IMR-90 (cell line): Measurements from ENCODE around the gene MRPL23. TPM values are rescaled to one million over a fixed set of nuclear protein-coding genes. Genes with fewer than 3 reads are reported as not detected.

Source experiments
- ATAC-seq: fragments of 200-7000 bp; cut with Tn5 transposase; 2 replicates; pipeline ENCODE4 v1.9.1; 2020; ENCODE audit warnings: low read depth, mild to moderate bottlenecking, moderate library complexity
- BruUV-seq: library from RNA; stranded (reverse); fragments of 400-500 nt; replicated peaks from 2 replicates; lab custom pipeline; 2021; lab: Mats Ljungman, UMichigan
- CTCF ChIA-PET: fragments of 300-600 bp; formaldehyde crosslinking; extraction: SDS; loops from one replicate; lab custom pipeline; 2021; ENCODE audit warnings: antibody characterized with exemption; lab: Yijun Ruan, JAX
- POLR2A ChIA-PET: fragments of 300-600 bp; sonication (Branson Sonifier 250); formaldehyde crosslinking; loops from one replicate; lab custom pipeline; 2022; ENCODE audit warnings: antibody characterized with exemption; ENCODE audit not compliant: unreplicated experiment; lab: Charles Lee
- DNase-seq: peaks from one replicate; pipeline ENCODE4 v3.0.0; 2013
- H2AFZ ChIP-seq: replicated peaks from 2 replicates; pipeline ENCODE3; 2013; ENCODE audit warnings: low read length, mild to moderate bottlenecking; ENCODE audit not compliant: poor library complexity
- H2AK5ac ChIP-seq: 2 replicates; pipeline ENCODE4 v1.6.1; 2013; ENCODE audit warnings: low read depth, low read length, inconsistent platforms
- H2AK9ac ChIP-seq: replicated peaks from 2 replicates; pipeline ENCODE3; 2013; ENCODE audit warnings: mild to moderate bottlenecking, low read depth, low read length, moderate library complexity; ENCODE audit not compliant: poor library complexity
- H2BK120ac ChIP-seq: 2 replicates; pipeline ENCODE4 v1.6.1; 2013; ENCODE audit warnings: low read depth, low read length, inconsistent platforms
- H2BK15ac ChIP-seq: 3 replicates; pipeline ENCODE4 v1.6.1; 2013; ENCODE audit warnings: low read depth, low read length, inconsistent platforms
- H2BK20ac ChIP-seq: 2 replicates; pipeline ENCODE4 v1.6.1; 2013; ENCODE audit warnings: low read depth, mild to moderate bottlenecking, inconsistent platforms, low read length, moderate library complexity
- H2BK5ac ChIP-seq: 2 replicates; pipeline ENCODE4 v1.6.1; 2013; ENCODE audit warnings: mild to moderate bottlenecking, low read depth, low read length, inconsistent platforms; ENCODE audit not compliant: poor library complexity, severe bottlenecking
- H3K14ac ChIP-seq: replicated peaks from 2 replicates; pipeline ENCODE4 v1.6.1; 2013; ENCODE audit warnings: low read depth, low read length, inconsistent platforms
- H3K18ac ChIP-seq: 2 replicates; pipeline ENCODE4 v1.6.1; 2013; ENCODE audit warnings: low read depth, low read length, control low read depth
- H3K23ac ChIP-seq: 2 replicates; pipeline ENCODE4 v1.6.1; 2013; ENCODE audit warnings: low read depth, low read length, inconsistent platforms
- H3K27ac ChIP-seq: 2 replicates; pipeline ENCODE4 v1.5.1; 2013; ENCODE audit warnings: mild to moderate bottlenecking, control low read depth, low read length; ENCODE audit not compliant: insufficient read depth
- H3K27me3 ChIP-seq: 2 replicates; pipeline ENCODE4 v1.6.1; 2013; ENCODE audit warnings: low read length; ENCODE audit not compliant: control insufficient read depth, insufficient read depth
- H3K36me3 ChIP-seq: 2 replicates; pipeline ENCODE4 v1.6.1; 2013; ENCODE audit warnings: low read length, mixed read lengths; ENCODE audit not compliant: control insufficient read depth, insufficient read depth
- H3K4ac ChIP-seq: 2 replicates; pipeline ENCODE4 v1.6.1; 2013; ENCODE audit warnings: low read depth, low read length, inconsistent platforms
- H3K4me1 ChIP-seq: 2 replicates; pipeline ENCODE4 v1.6.1; 2013; ENCODE audit warnings: low read length, mixed read lengths; ENCODE audit not compliant: control insufficient read depth, insufficient read depth
- H3K4me2 ChIP-seq: 2 replicates; pipeline ENCODE4 v1.6.1; 2013; ENCODE audit warnings: low read depth, mild to moderate bottlenecking, control low read depth, low read length, moderate library complexity
- H3K4me3 ChIP-seq: 2 replicates; pipeline ENCODE4 v1.5.1; 2013; ENCODE audit warnings: low read depth, mild to moderate bottlenecking, control low read depth, low read length, moderate library complexity; ENCODE audit not compliant: insufficient read depth
- H3K56ac ChIP-seq: 2 replicates; pipeline ENCODE4 v1.6.1; 2013; ENCODE audit warnings: low read length, inconsistent platforms; ENCODE audit not compliant: insufficient read depth; ENCODE audit errors: extremely low read depth
- H3K79me1 ChIP-seq, 2 experiments: 2 replicates each; pipeline ENCODE4 v1.6.1; 2013; ENCODE audit warnings: low read length in 2 of 2, inconsistent platforms in 1 of 2, low read depth in 1 of 2
- H3K9ac ChIP-seq: 2 replicates; pipeline ENCODE4 v1.6.1; 2013; ENCODE audit warnings: low read depth, low read length, control low read depth
- H3K9me1 ChIP-seq: 2 replicates; pipeline ENCODE4 v1.6.1; 2013; ENCODE audit warnings: low read length, inconsistent platforms; ENCODE audit not compliant: insufficient read depth
- H3K9me3 ChIP-seq: 2 replicates; pipeline ENCODE4 v1.6.1; 2013; ENCODE audit warnings: low read length; ENCODE audit not compliant: control insufficient read depth, insufficient read depth
- H4K20me1 ChIP-seq: 2 replicates; pipeline ENCODE4 v1.6.1; 2013; ENCODE audit warnings: low read length, inconsistent platforms; ENCODE audit not compliant: insufficient read depth
- H4K5ac ChIP-seq: 2 replicates; pipeline ENCODE4 v1.6.1; 2013; ENCODE audit warnings: mild to moderate bottlenecking, low read depth, low read length, control low read depth
- H4K8ac ChIP-seq, 2 experiments: 2 replicates each; pipeline ENCODE4 v1.6.1; 2013; ENCODE audit warnings: low read depth in 2 of 2, low read length in 2 of 2, control low read depth in 1 of 2, inconsistent platforms in 1 of 2
- H4K91ac ChIP-seq: 2 replicates; pipeline ENCODE4 v1.6.1; 2013; ENCODE audit warnings: low read depth, low read length, inconsistent platforms; ENCODE audit not compliant: insufficient read depth
- BHLHE40 ChIP-seq: fragments of 150-350 bp; IDR thresholded peaks from 2 replicates; pipeline ENCODE4 v1.6.1; 2016; ENCODE audit warnings: mild to moderate bottlenecking, low read depth, low read length
- CEBPB ChIP-seq: IDR thresholded peaks from 2 replicates; pipeline ENCODE4 v1.6.1; 2012; ENCODE audit warnings: low read depth, low read length, improper control_type of control experiment
- CHD1 ChIP-seq: IDR thresholded peaks from 2 replicates; pipeline ENCODE4 v1.6.1; 2012; ENCODE audit warnings: low read depth, low read length, improper control_type of control experiment
- ELK1 ChIP-seq: fragments of 150-350 bp; IDR thresholded peaks from 2 replicates; pipeline ENCODE4 v1.6.1; 2016; ENCODE audit warnings: low read depth, mild to moderate bottlenecking, low read length, moderate library complexity, borderline replicate concordance
- FOS ChIP-seq: fragments of 150-350 bp; IDR thresholded peaks from 2 replicates; pipeline ENCODE4 v1.6.1; 2016; ENCODE audit warnings: low read depth, low read length
- MAFK ChIP-seq: IDR thresholded peaks from 2 replicates; pipeline ENCODE4 v1.6.1; 2012; ENCODE audit warnings: low read depth, low read length, improper control_type of control experiment
- MAZ ChIP-seq: IDR thresholded peaks from 2 replicates; pipeline ENCODE4 v1.6.1; 2012; ENCODE audit warnings: low read depth, mild to moderate bottlenecking, low read length, improper control_type of control experiment, moderate library complexity, borderline replicate concordance
- MXI1 ChIP-seq: IDR thresholded peaks from 2 replicates; pipeline ENCODE4 v1.6.1; 2012; ENCODE audit warnings: low read depth, mild to moderate bottlenecking, low read length, moderate library complexity, borderline replicate concordance
- NFE2L2 ChIP-seq: fragments of 150-350 bp; IDR thresholded peaks from 2 replicates; pipeline ENCODE4 v1.6.1; 2016; ENCODE audit warnings: low read depth, mild to moderate bottlenecking, low read length
- POLR2A ChIP-seq: IDR thresholded peaks from 2 replicates; pipeline ENCODE4 v1.6.1; 2012; ENCODE audit warnings: mild to moderate bottlenecking, low read depth, low read length
- RAD21 ChIP-seq: IDR thresholded peaks from 2 replicates; pipeline ENCODE4 v1.6.1; 2012; ENCODE audit warnings: low read length, improper control_type of control experiment
- RCOR1 ChIP-seq: IDR thresholded peaks from 2 replicates; pipeline ENCODE4 v1.6.1; 2012; ENCODE audit warnings: mild to moderate bottlenecking, low read length, improper control_type of control experiment; ENCODE audit not compliant: insufficient replicate concordance
- RFX5 ChIP-seq: IDR thresholded peaks from 2 replicates; pipeline ENCODE4 v1.8.0; 2012; ENCODE audit warnings: low read depth, mild to moderate bottlenecking, low read length, moderate library complexity
- SMC3 ChIP-seq: fragments of 150-350 bp; IDR thresholded peaks from 2 replicates; pipeline ENCODE4 v1.6.1; 2016; ENCODE audit warnings: low read depth, mild to moderate bottlenecking, antibody characterized with exemption, low read length, moderate library complexity
- WGBS, 2 experiments: methylation state at CpG; one replicate each; pipeline versions ENCODE4 v1.1.5 to v1.1.7; 2013; ENCODE audit warnings: missing lambda C conversion rate in 2 of 2; ENCODE audit not compliant: insufficient read length in 1 of 2; ENCODE audit errors: extremely low coverage in 2 of 2; 5-methylcytosine and 5-hydroxymethylcytosine counted together
- dilution Hi-C: fragments of 300-500 bp; cut with HindIII; formaldehyde crosslinking; loops from one replicate; pipeline ENCODE4 v1.14.3; 2018; ENCODE audit warnings: low sequenced_read_pairs; ENCODE audit not compliant: unreplicated experiment
- in situ Hi-C: fragments of 300-500 bp; cut with MboI; formaldehyde crosslinking; loops from 3 replicates; pipeline ENCODE4 v1.14.3; 2019; ENCODE audit warnings: low sequenced_read_pairs, inconsistent platforms, mixed read lengths
- intact Hi-C: fragments of 100-400 bp; cut with micrococcal nuclease; formaldehyde crosslinking; loops from 2 replicates; pipeline ENCODE4 v1.10.0; 2022
- polyA plus RNA-seq, 3 experiments: library from polyadenylated mRNA; depleted of rRNA; stranded (reverse); fragments of >200 nt; gene quantifications; 2 replicates each; pipeline ENCODE4 v1.2.3, GENCODE V29; 2012; ENCODE audit warnings: low replicate concordance in 1 of 3
- total RNA-seq: library from RNA; depleted of rRNA; stranded (reverse); fragments of >200 nt; gene quantifications from 2 replicates; pipeline ENCODE4 v1.2.3, GENCODE V29; 2012
- TF ChIP-seq, protein P1 (sequence below): fragments of 150-350 bp; IDR thresholded peaks from 2 replicates; pipeline ENCODE4 v1.6.1; 2017; ENCODE audit warnings: mild to moderate bottlenecking, antibody characterized with exemption, low read length, low read depth
- TF ChIP-seq, protein P2 (sequence below): conservative IDR thresholded peaks from 2 replicates; pipeline ENCODE4 v1.5.1; 2012; ENCODE audit warnings: mild to moderate bottlenecking, low read depth, low read length, improper control_type of control experiment

The MRPL23 gene
- total and polyA plus RNA-seq, 2 of the 4 experiments (the other 2 are of a cell fraction), result 68.4 to 114 TPM

GRCh38 chr11:1928891-1929541, 18.1 kb upstream of the MRPL23 start:
- dilution Hi-C loops, result no loop called here
- Histone ChIP-seq H4K91ac (no peak overlapping the region), H3K4me2 (no peak overlapping the region), H2AK9ac (no peak overlapping the region), H4K20me1 (no peaks in the 10 kb centered on the region), H3K9me3 (no peaks in the 10 kb centered on the region), H3K9ac (no peak overlapping the region), H2AFZ (no peak overlapping the region), H3K4ac (no peak overlapping the region), H3K9me1 (no peaks in the 10 kb centered on the region), H3K56ac (no peak overlapping the region), H3K23ac (no peak overlapping the region), H2BK120ac (no peak overlapping the region), H3K27me3 (peaks cover 11% of the 10 kb centered on the region; the same call in 1 of the 2 replicates), H2AK5ac (no peak overlapping the region), H2BK15ac (no peak overlapping the region), H3K4me3 (no peak overlapping the region), H2BK20ac (no peak overlapping the region), H3K4me1 (no peaks in the 10 kb centered on the region), H3K14ac (no peak overlapping the region), H3K79me1 (no peaks in the 10 kb centered on the region), H3K18ac (no peak overlapping the region), H3K36me3 (no peaks in the 10 kb centered on the region), H4K5ac (no peak overlapping the region), H4K8ac (no peak overlapping the region), H2BK5ac (no peak overlapping the region), H3K27ac (no peak overlapping the region)
- BruUV-seq, result no TSS peak
- ChIA-PET POLR2A (no interaction called here), CTCF (no interaction called here)
- DNase-seq, result no peak
- in situ Hi-C loops, result no loop called here
- TF ChIP-seq CHD1 (no peak), POLR2A (no peak), ELK1 (no peak), MAFK (no peak), RFX5 (no peak), MXI1 (no peak), FOS (no peak), RAD21 (no peak), NFE2L2 (no peak), BHLHE40 (no peak), MAZ (no peak), RCOR1 (no peak), CEBPB (no peak), SMC3 (no peak)
- TF ChIP-seq, protein P1, sequence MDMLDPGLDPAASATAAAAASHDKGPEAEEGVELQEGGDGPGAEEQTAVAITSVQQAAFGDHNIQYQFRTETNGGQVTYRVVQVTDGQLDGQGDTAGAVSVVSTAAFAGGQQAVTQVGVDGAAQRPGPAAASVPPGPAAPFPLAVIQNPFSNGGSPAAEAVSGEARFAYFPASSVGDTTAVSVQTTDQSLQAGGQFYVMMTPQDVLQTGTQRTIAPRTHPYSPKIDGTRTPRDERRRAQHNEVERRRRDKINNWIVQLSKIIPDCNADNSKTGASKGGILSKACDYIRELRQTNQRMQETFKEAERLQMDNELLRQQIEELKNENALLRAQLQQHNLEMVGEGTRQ, result no peak
- TF ChIP-seq, protein P2, sequence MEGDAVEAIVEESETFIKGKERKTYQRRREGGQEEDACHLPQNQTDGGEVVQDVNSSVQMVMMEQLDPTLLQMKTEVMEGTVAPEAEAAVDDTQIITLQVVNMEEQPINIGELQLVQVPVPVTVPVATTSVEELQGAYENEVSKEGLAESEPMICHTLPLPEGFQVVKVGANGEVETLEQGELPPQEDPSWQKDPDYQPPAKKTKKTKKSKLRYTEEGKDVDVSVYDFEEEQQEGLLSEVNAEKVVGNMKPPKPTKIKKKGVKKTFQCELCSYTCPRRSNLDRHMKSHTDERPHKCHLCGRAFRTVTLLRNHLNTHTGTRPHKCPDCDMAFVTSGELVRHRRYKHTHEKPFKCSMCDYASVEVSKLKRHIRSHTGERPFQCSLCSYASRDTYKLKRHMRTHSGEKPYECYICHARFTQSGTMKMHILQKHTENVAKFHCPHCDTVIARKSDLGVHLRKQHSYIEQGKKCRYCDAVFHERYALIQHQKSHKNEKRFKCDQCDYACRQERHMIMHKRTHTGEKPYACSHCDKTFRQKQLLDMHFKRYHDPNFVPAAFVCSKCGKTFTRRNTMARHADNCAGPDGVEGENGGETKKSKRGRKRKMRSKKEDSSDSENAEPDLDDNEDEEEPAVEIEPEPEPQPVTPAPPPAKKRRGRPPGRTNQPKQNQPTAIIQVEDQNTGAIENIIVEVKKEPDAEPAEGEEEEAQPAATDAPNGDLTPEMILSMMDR, result no peak
- ATAC-seq, result no peak
- intact Hi-C loops, result no loop called here
- 76% methylated on average over 18 of the region's 35 CpGs; no CpG with 5 or more reads in 1 of the 2 experiments for WGBS, 2 experiments
